Measurements from ENCODE around the gene VCP.

The VCP gene

DNA sequence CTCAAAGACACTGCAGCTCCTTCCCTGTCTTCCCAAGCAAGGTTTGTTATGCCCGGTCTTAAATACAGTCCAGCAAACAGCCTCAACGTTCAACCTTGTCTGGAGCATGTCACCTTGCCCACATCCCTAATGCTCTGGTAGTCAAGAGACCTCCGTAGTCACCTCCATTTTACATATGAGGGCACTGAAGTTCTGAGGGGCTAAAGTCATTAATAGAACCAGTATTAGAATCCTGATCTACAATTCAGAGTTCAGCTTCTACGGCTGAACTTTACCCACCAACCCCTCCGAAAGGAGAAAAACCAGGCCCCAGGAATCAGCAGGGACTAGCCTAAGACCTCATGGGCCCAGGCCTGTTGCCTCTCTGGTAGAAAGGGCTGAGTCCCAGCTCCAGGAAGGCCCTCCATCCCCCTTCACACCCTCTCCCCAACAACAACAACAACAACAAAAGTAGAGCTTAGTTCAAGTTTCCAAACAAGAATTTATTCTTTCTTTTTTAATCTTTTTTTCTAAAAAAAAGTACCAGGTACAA lies 31.3 kb upstream of the VCP start:
- no peak for DNase-seq (ENCODE audit: low spot score)

DNA sequence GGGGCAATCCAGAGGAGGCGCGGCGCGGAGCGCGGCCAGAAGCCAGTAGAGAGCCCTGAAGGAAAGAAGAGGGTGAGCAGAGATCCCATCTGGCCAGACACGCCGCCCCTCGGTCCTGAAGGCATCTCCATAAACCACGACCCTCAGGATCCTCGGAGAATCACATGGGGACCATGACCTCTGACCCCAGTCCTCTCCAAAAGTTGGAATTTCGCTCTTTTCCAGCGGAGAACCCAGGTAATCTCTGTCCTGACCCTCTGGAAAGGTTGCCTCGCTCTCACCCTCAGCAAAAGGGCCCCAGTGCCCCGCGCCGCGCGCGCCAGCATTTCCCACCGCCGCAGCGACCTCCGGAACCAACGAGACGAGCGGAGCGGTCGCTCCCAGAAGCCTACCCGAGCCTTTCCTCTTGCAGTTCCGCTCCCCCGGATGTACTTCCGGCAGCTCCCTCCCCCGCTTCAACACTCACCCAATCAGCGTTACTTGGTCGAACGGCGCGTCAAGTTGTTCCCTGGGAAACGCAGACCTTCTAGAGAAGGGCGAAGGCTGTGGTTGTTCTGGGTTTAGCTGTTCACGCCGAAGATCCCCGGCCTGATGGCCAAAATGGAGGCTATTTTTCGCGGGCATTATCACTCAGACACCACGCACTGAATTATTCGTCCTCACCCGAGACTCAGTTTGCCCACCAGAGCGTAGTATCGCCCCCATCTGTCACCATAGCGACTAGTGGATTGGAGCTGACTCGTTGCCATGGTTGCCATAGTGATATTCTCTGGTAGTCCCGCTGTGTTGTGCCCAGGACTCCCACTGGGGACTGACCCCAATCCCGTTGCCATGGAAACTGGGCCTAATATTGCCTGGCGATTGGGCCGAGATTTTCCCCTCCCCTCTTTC lies 30.6 kb upstream of the VCP start, which contains the start of gene STOML2:
Gene STOML2, minus strand, starts transcription at position 363 of the 891 bp plus-strand sequence. Its CDS starts 37 bp downstream, at position 326.
- DNase-seq (ENCODE audit: low spot score) = peak; percentile 96

DNA sequence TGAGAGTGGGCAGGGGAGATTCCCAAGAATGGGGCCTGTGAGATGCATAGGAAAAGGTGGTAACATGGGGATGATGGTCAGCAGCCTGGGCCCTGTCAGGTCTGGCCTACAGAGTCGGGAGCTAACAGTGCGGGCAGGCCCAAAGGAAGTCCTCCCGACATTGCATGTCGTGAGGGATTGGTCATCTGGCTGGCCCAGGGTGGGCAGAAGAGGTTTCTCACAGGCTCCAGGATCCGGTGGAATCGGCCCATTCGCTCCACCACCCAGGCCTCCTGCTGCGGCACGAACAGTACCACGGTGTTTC lies 30.0 kb upstream of the VCP start:
- DNase-seq (ENCODE audit: low spot score) = no peak

DNA sequence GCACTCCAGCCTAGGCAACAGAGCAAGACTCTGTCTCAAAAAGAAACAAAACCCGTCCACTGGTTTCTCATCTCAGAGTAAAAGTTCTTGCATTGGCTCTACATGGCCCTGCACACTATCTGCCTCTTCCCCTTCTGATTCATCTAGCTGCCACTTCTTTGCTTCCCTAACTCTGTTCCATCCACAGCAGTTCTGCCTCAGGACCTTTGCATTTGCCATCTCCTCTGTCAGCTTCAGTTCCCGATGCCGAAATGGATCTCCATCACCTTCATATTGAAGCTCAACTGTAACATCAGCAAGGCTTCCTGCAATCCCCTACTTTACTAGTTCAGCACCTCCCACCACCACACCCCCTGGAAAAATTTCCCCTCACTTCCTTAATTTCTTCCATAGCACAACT lies 25.1 kb upstream of the VCP start:
- no peak for DNase-seq (ENCODE audit: low spot score)

DNA sequence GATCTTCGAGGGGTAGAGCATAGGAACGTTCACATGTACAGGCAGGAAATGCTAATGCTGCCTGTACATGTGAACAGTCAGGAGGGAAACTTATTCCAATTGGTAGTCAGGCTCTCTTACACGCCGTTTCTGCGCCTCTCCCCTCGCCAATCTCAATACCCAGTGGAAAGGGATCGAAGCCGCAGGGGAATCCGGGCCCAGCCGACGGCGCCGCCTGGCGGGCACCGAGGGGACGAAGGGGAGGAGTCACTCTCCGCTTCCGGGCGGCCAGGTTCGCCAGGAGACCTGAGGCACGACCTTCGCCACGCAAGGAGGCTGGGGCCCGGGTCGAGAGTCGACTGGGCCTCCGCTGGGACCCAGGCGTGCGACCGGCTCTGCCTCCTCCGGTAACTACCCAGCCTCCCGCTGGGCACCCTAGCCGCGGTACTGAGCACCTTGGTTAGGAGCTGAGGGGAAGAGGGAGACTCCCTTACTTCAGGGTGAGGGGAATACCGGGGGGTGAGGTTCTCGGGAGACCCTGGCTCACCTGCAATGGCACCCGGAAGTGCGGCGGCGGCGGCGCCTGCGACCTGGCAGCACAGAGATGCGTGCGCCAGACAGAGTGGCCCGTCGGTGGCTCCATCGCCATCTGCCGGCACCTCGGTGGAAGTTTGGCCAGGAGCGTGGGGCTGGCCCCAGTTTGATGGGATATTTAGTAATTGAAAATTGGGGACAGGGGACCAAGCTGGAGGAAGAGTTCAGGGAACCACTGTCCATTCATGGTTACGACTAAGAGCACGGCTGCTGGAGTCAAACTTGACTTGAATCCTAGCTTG lies 23.8 kb upstream of the VCP start, which contains the start of gene PIGO:
Gene PIGO, minus strand, starts transcription at position 557 of the 815 bp plus-strand sequence. CDS start 1,026 bp downstream, outside the sequence.
- peak; percentile 80 for DNase-seq (ENCODE audit: low spot score)

DNA sequence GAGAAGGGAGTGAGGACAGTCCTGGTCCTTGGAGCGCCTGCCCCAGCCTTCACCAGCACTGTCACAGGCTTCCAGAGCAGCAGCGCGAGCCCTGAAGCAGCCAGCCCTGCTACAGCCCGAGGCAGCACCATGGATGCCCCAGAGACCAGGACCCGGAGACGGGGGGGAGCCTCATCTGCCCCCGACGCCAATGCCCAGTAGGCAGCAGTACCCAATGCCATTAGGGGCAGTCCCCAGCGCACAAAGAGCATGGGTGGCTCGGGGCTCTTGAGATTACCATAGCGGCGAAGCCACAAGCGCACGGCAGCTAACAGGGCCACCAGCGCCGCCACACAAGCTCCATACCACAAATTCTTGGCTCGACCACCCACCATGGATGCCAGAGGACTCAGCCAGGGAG lies 19.1 kb upstream of the VCP start:
- DNase-seq (ENCODE audit: low spot score) = no peak

DNA sequence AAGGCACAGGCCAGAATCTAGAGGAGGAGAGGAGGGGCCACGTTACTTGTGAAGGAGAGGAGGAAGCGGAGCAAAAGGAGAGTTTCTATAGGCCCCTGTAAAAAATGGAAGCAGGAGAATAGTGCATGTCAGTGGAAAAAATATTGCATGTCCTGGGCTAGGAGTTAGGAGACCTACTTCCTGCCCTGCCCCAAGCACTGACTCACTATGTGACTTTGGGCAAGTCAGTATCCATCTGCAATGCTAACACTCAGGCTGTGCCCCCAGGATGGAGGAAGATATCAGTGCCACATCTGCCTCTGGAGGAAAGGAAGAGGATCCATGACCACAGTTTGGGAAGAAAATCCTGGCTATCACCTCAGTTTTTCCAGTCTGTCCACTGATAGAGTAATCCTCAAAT lies 17.0 kb upstream of the VCP start:
- no peak for DNase-seq (ENCODE audit: low spot score)

DNA sequence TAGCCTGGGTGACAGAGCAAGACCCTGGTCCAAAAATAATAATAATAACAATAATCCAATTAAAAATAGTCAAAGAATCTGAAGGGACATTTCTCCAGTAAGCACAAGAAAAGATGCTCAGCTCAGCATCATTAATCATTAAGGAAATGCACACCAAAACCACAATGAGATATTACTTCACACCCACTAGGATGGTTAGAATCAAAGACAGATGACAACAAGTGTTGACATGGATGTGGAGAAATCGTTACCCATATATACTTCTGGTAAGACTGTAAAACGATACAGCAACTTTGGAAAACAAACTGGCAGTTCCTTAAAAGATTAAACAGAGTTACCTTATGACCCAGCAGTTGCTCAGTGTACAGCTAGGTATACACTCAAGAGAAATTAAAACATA lies 12.7 kb upstream of the VCP start:
- no peak for DNase-seq (ENCODE audit: low spot score)

DNA sequence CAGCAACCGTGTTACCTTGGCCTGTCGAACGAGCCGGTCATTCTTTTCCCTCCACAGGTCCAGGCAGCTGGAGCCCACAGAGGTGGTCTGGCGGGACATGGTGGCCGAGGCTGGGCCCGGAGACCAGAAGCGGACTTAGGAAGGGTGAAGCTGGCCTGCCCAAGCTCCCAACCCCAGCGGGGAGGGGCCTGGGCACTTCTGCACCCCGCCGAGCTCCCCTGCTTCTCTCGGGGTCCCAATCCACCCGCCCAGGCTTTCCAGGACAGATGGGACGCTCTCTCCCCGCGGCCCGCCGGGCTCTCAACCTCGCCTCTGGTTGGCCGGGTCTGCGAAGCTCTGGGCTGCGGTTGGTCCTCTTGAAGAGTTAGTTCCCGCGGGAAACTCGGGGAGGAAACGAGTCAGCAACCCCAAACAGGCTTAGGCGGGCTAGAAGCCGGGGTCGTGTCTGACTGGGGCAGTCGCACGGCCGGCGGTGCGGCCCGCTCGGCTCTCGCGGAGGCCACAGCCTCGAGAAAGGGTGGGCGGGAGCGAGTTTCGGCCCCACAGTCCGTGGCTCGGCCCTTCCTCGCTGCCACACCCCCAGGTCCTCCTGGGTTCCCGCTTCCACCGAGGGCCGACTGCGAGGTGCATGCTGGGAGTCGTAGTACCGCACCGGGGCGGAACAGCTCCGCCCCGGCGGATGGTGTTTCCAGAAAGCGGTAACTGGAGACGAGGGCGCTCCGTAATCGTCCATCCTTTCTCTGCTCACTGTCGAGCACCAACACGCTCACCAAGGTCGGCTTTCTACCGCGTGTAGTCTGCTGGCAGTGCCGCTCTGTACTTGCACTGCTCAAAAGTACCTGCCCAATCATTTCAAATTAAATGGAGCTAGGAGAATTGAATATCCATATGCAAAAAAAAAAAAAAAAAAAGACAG lies 7.3 kb upstream of the VCP start, which contains the start of gene FANCG:
Gene FANCG, minus strand, starts transcription at position 517 of the 916 bp plus-strand sequence. Its CDS starts 418 bp downstream, at position 99.
- DNase-seq (ENCODE audit: low spot score) = peak; percentile 87

DNA sequence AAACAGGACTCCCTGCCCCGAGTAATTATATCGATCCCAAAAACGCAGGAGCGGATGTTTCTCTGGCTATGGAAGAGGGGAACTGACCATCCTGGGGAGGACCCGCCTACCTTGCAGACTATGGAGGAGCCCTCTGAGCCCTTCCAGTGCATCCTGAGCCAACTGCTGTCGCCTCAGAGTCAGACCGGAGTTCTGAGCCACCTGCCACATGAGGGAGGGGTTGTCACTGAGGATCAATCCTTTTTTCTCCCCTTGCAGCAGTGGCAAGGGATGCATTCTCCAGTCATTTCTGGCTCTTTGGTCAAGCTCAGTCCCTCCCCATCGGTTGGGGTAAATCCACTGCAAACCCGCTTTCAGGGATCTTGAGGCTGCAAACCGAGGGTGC lies 6.6 kb upstream of the VCP start:
- DNase-seq (ENCODE audit: low spot score) = no peak

DNA sequence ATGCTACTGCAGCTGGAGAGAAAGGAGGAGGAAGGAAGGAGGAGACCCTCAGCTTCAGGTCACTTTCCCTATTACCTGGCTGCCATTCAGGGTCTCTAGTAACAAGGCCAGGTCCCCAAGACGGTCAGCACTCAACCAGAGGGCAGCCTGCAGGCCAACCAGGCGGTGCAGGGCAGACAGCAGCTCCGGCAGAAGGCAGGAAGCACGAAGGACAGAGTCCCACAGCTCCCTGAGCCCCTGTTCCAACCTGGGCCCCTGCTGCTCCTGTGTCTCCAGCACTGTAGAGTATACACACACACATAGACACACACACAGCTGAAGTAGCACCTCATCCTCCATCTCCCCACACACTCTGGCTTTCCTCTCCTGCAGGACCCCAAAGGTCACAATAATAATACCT lies 5.6 kb upstream of the VCP start:
- no peak for DNase-seq (ENCODE audit: low spot score)

DNA sequence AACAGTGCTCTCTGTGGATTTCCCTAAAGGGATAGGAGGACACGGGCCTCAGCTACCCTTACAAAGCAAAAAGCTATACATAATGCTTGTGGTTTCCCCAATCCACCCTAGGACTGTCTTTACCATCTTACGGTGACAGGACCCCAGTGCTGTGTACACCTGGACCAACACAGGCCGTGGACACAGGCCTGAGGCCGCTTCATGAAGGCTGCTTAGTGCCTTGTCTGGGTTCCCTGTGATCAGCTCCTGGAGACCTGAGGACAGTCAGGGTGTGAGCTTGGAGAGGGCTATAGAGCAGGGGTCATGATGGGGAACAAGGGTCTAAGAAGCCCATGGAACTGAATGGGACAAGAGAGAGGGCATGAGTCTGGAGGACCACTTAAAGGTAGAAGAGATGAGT lies 4.4 kb upstream of the VCP start:
- no peak for DNase-seq (ENCODE audit: low spot score)

DNA sequence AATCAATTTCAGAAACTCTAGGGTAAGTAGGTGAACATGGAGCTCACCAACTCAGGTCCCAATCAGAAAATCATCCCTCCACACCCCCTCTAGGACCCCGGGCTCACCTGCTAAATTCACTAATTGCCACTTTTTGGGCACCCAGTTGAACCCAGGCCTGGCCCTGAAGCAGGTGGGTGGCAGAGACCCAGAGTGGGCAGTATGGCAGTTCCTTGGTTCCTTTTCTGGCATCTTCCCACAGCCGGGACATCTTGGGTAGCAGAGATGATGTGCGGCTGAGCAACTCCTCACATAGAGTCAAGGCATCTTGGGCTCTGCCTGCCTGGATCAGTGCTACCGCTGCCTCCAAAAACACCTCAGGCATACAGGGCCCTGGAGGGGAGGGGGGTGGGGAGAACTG lies 2.9 kb upstream of the VCP start:
- no peak for DNase-seq (ENCODE audit: low spot score)

DNA sequence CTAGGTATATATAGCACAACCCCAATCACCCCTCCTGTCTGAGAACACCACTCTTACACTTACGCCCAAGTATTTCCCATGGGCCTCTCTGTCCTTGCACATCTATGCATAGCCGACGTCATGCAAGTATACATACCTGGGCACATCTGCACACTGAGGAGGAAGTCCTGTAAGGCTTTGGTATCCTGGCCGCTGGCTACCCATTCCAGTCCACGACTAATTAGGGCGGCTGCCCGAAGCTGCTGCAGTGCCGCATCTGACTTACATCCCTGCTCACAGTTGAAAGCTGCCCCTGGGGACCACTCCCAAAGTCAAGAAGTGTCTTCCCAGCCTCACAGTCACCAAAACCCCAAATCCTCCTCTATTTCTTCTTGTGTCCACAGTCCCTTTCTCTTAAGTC lies 2.4 kb upstream of the VCP start:
- no peak for DNase-seq (ENCODE audit: low spot score)

DNA sequence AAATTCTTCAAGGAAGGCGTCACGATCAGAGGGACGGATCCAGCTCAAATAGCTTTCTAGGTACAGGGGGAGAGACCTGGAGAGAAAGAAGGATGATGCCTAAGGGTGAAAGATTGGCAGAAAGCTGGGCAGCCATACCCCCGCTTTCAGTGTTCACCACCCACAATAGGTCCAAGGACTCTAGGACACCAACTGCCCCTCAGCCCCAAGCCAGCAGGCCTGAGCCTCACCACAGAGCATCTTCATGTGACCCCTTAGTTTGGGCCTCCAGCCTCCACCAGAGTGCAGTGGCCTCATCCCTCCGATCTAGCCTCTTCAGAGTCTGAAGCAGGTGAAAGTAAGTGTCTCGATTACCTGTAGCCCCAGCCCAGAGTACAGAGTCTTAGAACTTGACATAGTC lies 1.7 kb upstream of the VCP start:
- no peak for DNase-seq (ENCODE audit: low spot score)

DNA sequence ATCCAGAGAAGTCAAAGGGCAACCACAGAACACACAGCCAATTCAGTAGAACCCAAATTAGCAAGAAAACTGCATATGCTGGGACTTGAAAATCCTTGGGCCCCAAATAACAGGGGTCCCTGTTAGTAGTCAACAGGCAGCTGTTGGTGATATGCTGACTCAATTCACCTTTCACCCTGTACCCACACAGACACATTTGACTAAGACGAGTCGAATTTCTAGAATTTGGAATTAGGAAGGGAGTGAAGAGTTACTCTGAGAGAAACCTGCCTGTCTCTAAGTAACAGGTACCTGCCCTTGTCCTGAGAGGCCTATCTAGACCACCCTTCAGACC lies 821 bp upstream of the VCP start:
- no peak for DNase-seq (ENCODE audit: low spot score)

DNA sequence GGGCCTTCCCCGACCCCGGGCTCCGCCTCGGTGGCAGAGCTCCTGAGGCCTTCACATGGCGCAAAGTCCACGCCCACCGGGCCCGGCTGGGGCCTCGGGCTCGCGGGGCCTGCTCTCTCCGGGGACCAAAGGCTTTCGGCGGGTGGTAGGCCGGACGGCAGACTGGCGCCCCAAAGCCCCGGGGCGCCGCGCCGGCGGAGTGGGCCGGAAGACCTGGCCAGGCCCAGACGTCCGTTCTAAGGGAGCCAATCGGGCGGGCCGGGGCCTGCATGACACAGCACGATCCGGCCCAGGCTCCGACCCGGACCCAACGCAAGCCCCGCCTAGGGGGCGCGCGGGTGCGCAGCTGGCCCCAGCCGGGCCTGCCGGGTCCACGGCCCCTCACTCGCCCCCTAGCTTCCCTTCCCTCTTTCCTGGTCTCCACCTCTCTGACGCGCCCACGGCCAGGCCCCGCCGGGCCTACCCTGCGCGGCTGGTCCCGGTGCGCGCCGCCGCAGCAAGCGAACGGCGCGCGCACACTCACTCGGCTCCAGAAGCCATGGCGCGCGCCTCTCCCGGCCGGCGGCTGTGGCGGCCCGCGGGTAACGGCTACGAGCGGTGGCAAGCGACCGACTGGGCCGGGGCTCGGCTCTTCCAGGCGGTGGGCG lies 488 bp downstream of the VCP start:
- DNase-seq (ENCODE audit: low spot score) = peak; percentile 68

DNA sequence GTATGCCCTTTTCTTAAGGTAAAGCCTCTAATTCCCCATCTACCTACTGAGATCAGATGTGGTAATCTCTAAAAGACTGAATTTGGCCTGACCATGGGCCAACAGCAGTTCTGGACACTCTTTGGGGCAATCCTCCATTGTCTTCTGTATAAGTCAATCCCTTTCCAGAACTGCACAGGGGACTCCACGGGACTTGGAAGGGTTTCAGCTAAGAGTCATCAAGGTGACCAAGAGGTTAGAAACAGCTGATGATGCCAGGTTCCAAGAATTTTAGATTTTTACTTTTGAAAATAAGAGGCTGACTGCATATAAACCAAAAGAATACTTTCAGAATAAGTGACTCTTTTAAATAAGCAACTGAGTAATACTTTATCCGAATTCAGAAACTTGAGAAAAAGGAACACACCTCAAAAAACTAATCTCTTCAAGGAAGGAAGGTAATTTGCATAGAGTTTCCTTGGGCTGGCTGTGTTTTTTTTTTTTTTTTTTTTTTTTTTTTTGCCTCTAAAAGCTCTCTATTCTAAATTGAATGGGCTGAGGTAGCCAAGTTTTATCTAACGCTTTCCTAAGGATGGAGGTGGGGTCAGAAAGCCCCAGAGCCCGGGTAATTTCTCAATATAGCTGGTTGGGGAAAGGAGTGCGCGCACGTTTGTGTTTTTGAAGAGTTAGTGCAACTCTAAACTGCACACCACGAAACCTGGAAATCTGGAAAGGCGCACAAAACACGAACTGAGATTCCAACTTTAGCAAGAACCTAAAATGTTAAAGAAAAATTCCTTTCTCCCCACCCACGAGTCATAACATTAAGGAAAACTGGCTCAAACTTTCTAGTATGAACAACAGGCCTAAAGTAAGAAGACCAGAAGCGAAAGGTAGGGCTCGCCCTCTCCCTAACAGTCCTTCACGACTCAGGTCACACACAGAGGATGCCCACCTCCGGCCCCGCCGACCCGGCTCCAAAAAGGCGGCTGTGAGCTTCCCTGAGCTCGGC lies 1.3 kb downstream of the VCP start:
- no peak for DNase-seq (ENCODE audit: low spot score)

DNA sequence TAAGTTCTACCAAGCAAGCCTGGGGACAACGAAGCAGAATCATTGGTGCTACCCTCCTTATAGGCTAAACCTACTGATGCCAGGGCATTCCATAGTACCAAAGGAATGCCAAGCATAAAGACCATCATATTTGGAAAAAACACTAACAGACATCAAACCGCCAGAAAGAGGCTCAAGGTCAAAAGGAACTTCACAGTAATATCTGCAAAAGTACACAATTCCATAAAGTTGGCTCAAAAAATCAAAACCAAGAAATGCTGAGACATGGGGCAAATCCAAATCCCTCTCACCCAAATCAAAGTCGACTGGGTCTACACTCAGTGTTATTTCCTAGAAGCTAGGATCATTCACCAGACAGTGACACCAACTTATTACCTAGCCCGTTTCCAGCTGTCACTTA lies 3.4 kb downstream of the VCP start:
- no peak for DNase-seq (ENCODE audit: low spot score)

DNA sequence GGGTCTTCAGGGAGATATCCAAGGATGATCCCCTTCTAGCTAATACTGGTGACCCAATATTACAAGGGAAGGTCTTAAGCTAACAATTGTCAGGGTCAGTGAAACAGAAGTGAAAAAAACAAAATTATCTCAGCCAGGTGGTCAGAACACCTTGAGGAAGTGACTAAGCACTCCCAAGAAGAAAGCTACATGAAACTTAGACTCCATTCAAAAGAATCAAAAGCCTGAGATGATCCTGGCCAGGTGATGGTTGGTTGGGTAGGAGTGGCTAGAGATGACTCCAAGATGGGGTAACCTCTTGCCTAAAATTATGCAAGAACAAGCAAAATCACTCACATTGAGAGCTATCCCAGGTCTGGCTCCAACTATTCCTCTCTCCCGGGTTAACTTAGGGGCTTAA lies 5.4 kb downstream of the VCP start:
- DNase-seq (ENCODE audit: low spot score) = no peak

All from globus pallidus (tissue), 1 donor.